ENCODE measurements around the gene ADH7. TPM values are rescaled to one million over a fixed set of nuclear protein-coding genes. Genes with fewer than 3 reads are reported as not detected.

Gene ADH7
- not detected in 5 replicates for total RNA-seq (2022; extraction: Qiagen RNA extraction; ENCODE audit: low read depth)

GRCh38 chr4:99435154-99435553 is at the start of gene ADH7:
ADH7 (minus strand) TSS chr4:99435342; CDS start chr4:99435233, 109 bp downstream.

Other genes starting within 250 kb of the ADH7 start
- 0.09 TPM in 1 of 5 replicates, not detected in the others for gene ADH6, start 216.1 kb downstream of the ADH7 start, total RNA-seq (2022; extraction: Qiagen RNA extraction; ENCODE audit: low read depth)
- not detected in 5 replicates for gene ADH1A, start 144.4 kb downstream of the ADH7 start, total RNA-seq (2022; extraction: Qiagen RNA extraction; ENCODE audit: low read depth)
- gene ADH1B, start 113.9 kb downstream of the ADH7 start, total RNA-seq (2022; extraction: Qiagen RNA extraction; ENCODE audit: low read depth) = not detected in 5 replicates
- gene ADH1C, start 82.6 kb downstream of the ADH7 start, total RNA-seq (2022; extraction: Qiagen RNA extraction; ENCODE audit: low read depth) = 0.35 TPM in 1 of 5 replicates, not detected in the others
- not detected in 5 replicates for gene C4orf17, start 75.7 kb upstream of the ADH7 start, total RNA-seq (2022; extraction: Qiagen RNA extraction; ENCODE audit: low read depth)
- gene TRMT10A, start 128.7 kb upstream of the ADH7 start, total RNA-seq (2022; extraction: Qiagen RNA extraction; ENCODE audit: low read depth) = 3.6 to 5.6 TPM (median 4.1 TPM) in 5 replicates
- 0.22 TPM in 1 of 5 replicates, not detected in the others for gene MTTP, start 139.5 kb upstream of the ADH7 start, total RNA-seq (2022; extraction: Qiagen RNA extraction; ENCODE audit: low read depth)
- not detected in 5 replicates for gene C4orf54, start 222.5 kb upstream of the ADH7 start, total RNA-seq (2022; extraction: Qiagen RNA extraction; ENCODE audit: low read depth)